SK-N-MC (cell line): ENCODE data around the gene SPTLC2.

Experiments used
- DNase-seq: peaks from one replicate; pipeline ENCODE4 v3.0.0-alpha.2; 2011; ENCODE audit warnings: low read depth, low spot score
- H3K27ac ChIP-seq: fragments of 200-600 bp; sonication (generic); 2 replicates; pipeline ENCODE4 v1.5.1; 2016; ENCODE audit warnings: mixed run types
- H3K36me3 ChIP-seq: fragments of 200-600 bp; sonication (generic); 2 replicates; pipeline ENCODE4 v1.6.1; 2017; ENCODE audit warnings: antibody characterized with exemption, low read length, mixed read lengths; ENCODE audit not compliant: insufficient read depth
- H3K4me3 ChIP-seq: fragments of 200-600 bp; sonication (generic); 2 replicates; pipeline ENCODE4 v1.5.1; 2016
- H3K9ac ChIP-seq: fragments of 200-600 bp; sonication (generic); 2 replicates; pipeline ENCODE4 v1.8.0; 2017; ENCODE audit warnings: mixed run types, mixed read lengths; ENCODE audit not compliant: insufficient read length
- H3K9me3 ChIP-seq: fragments of 200-600 bp; sonication (generic); 2 replicates; pipeline ENCODE4 v1.6.1; 2017; ENCODE audit warnings: low read depth, mild to moderate bottlenecking, antibody characterized with exemption, low read length, moderate library complexity, mixed read lengths
- EZH2 ChIP-seq: fragments of 200-600 bp; sonication (generic); IDR thresholded peaks from one replicate; pipeline ENCODE4 v1.6.1; 2017; ENCODE audit warnings: antibody characterized with exemption
- FOXP2 ChIP-seq: optimal IDR thresholded peaks from 2 replicates; pipeline ENCODE3; 2011; ENCODE audit warnings: mild to moderate bottlenecking, moderate library complexity; ENCODE audit not compliant: insufficient read depth; ENCODE audit errors: extremely low read length, control extremely low read depth
- POLR2AphosphoS5 ChIP-seq: IDR thresholded peaks from 2 replicates; pipeline ENCODE4 v1.6.1; 2012; ENCODE audit warnings: mild to moderate bottlenecking, low read depth, low read length, borderline replicate concordance

SPTLC2 gene

GRCh38 chr14:77503138-77503537 lies 113.3 kb downstream of the SPTLC2 start:
- Histone ChIP-seq H3K36me3 (no peaks in the 10 kb centered on the region), H3K9me3 (no peaks in the 10 kb centered on the region), H3K27ac (no peak overlapping the region), H3K4me3 (no peak overlapping the region), H3K9ac (no peak overlapping the region)
- DNase-seq, result no peak
- no peak for TF ChIP-seq POLR2AphosphoS5
- TF ChIP-seq FOXP2, result no peak
- TF ChIP-seq EZH2, result no peak

DNA sequence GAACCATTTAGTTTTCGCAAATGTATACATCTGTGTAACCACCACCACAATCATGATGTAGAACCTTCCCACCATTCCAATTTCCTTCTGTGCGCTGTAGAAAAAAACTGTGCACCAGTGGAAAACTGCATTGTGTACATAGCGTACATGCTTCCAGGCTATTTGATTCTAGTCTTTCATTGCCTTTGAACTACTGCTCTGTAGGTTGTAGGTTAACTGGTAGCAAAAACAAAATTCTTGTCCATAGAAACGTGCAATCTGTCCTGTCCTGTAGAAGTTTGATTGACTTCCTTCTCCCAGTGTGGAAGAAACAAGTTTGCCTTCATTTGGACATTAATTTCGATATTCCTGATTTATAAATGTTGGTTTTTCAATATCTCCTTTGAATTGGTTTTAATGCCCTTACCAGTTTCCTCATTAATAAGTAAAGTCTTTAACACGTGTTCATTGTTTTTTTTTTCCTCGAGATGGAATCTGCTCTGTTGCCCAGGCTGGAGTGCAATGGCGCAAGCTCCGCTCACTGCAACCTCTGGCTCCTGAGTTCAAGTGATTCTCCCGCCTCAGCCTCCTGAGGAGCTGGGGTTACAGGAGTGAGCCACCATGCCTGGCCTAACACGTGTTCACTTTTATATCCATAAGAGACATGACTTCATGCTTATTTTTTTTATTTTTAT lies 114.2 kb downstream of the SPTLC2 start:
- Histone ChIP-seq H3K36me3 (no peaks in the 10 kb centered on the region), H3K4me3 (no peak overlapping the region), H3K27ac (no peak overlapping the region), H3K9me3 (no peaks in the 10 kb centered on the region), H3K9ac (no peak overlapping the region)
- no peak for DNase-seq
- TF ChIP-seq POLR2AphosphoS5 (no peak), FOXP2 (no peak), EZH2 (no peak)

DNA sequence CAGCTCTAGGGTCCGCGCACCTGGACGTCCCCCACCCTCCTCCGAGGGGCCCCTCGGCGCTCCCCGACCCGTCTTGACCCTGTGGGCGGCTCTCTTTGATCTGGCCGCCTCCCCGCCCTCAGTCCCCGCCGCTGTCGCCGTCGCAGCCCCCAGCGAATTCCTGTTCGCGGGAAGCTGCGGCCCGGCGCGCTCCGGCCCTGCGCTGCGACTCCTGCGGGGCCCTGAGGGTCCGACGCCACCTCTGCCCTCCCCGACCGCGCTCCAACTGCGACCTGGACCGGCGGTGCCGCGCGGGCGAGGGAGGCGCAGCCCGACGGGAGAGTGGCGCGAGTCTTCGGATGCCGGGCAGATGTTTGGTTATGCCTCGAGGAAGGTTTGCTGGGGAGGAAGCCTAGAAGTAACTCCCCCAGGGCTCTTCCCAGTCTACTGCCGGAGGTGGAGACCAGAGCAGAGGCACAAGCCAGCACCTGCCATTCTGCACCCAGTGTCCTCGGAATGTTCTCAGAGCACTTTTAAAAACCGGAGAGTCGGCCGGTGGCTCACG lies 117.4 kb downstream of the SPTLC2 start:
- H3K27ac ChIP-seq, result no peak overlapping the region
- H3K4me3 ChIP-seq, result peak overlapping the region; percentile 79
- no peaks in the 10 kb centered on the region for H3K36me3 ChIP-seq
- DNase-seq, result no peak
- TF ChIP-seq EZH2 (no peak), FOXP2 (no peak), POLR2AphosphoS5 (no peak)
- no peak overlapping the region for H3K9ac ChIP-seq
- H3K9me3 ChIP-seq, result no peaks in the 10 kb centered on the region

DNA sequence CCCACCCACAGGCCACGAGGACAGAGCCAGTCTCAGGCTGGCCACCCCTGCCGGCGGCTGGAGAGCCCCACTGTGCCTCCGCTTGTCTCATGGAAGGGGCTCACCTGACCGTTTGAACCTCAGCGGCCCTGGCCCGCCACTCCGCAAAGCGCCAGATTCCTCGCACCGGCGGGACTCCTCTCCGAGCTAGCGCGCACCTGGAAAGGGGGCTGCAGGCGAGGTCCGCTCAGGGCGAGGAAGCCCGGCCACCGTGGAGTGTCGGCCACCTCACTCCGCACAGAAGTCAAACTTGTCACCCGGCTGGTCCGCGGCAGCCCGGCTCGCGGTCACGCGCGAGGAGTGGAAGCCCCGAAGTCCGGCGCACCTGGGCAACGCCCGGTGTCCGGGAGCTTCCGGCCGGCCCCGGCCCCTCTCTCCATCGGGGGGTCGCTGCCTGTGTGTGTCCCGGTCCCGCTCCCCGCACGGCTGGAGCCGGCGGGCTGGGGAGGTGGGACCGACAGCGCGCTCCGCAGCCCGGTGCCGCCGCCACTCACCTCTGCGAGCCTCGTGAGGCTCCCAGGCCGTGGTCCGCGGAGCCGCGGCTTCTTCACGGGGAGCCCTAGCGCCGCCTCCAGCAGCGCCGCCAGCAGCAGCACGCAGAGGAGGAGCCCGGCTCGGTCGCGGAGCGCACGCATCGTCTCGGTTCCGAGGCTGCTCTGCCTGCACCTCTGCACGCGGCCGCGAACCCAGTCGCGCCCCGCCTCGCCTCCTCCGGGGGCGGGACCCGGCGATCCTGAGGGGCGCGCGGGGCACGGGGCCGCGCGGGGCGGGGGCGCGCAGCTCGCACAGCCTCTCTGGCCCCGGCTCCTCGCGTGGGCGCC lies 118.1 kb downstream of the SPTLC2 start, which contains the start of gene ISM2:
ISM2 (minus strand) TSS at position 697 of the 860 bp plus-strand sequence; CDS start at position 674, 23 bp downstream.
- DNase-seq, result no peak

GRCh38 chr14:77495334-77495733 lies 121.1 kb downstream of the SPTLC2 start:
- H3K9ac ChIP-seq, result no peak overlapping the region
- H3K9me3 ChIP-seq, result no peaks in the 10 kb centered on the region
- H3K36me3 ChIP-seq, result no peaks in the 10 kb centered on the region
- TF ChIP-seq POLR2AphosphoS5 (no peak), FOXP2 (no peak), EZH2 (no peak)
- no peak for DNase-seq
- no peak overlapping the region for H3K4me3 ChIP-seq
- H3K27ac ChIP-seq, result no peak overlapping the region

More for the DNA sequence above, 118.1 kb downstream of the SPTLC2 start, which contains the start of gene ISM2:
- TF ChIP-seq FOXP2 (no peak), POLR2AphosphoS5 (no peak), EZH2 (no peak)
- Histone ChIP-seq H3K27ac (no peak within 1 kb of the TSS), H3K4me3 (peak within 1 kb of the TSS; percentile 79), H3K9ac (no peak within 1 kb of the TSS), H3K9me3 (no peaks in the 10 kb centered on the region), H3K36me3 (no peaks in the 10 kb centered on the region)

GRCh38 chr14:77491056-77491455 lies 125.4 kb downstream of the SPTLC2 start:
- no peak overlapping the region for H3K27ac ChIP-seq
- no peak for DNase-seq
- no peaks in the 10 kb centered on the region for H3K9me3 ChIP-seq
- TF ChIP-seq EZH2 (no peak), FOXP2 (no peak), POLR2AphosphoS5 (no peak)
- no peak overlapping the region for H3K4me3 ChIP-seq
- no peak overlapping the region for H3K9ac ChIP-seq
- H3K36me3 ChIP-seq, result no peaks in the 10 kb centered on the region

DNA sequence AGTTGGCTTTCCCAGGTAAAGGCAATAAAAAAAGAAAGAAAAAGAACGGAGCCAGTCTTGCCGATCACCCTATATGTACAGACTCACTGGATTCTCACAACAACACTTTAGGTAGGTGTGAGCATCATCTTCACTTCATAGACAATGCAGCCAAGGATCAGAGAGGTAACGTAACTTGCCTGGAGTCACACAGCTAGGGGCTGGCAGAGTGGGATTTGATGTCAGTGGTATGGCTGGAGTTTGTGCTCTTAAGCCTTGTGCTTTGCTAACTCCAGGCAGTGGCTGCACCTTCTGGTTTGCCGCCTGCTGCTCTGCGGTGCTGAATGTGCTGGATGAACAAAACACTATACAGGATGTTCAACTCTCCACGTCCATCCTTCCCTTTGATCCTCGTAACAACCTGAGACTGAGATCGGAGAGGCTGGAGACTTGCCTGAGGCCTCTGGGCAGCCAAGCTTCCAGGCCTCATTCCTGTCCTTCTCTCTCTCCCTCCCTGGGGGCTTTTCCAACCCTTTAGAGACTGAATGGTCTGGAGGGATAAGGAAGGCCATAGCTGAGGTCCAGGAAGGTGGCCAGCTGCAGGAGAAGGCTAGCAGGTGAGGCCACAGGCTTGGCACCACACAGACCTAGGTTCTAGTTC lies 126.0 kb downstream of the SPTLC2 start:
- H3K9ac ChIP-seq, result no peak overlapping the region
- no peaks in the 10 kb centered on the region for H3K36me3 ChIP-seq
- no peaks in the 10 kb centered on the region for H3K9me3 ChIP-seq
- DNase-seq, result no peak
- no peak overlapping the region for H3K27ac ChIP-seq
- TF ChIP-seq FOXP2, result no peak
- TF ChIP-seq POLR2AphosphoS5, result no peak
- TF ChIP-seq EZH2, result no peak
- no peak overlapping the region for H3K4me3 ChIP-seq

- H3K36me3 ChIP-seq, result no peaks in the 10 kb centered on the region
- no peak overlapping the region for H3K27ac ChIP-seq
- no peak overlapping the region for H3K4me3 ChIP-seq
- TF ChIP-seq POLR2AphosphoS5 (no peak), EZH2 (no peak), FOXP2 (no peak)
- DNase-seq, result no peak
- no peaks in the 10 kb centered on the region for H3K9me3 ChIP-seq
- no peak overlapping the region for H3K9ac ChIP-seq
These were observed 127.4 kb downstream of the SPTLC2 start for GRCh38 chr14:77489041-77489440.
